Measurements from ENCODE around the gene PRPF19.

PRPF19 gene

DNA sequence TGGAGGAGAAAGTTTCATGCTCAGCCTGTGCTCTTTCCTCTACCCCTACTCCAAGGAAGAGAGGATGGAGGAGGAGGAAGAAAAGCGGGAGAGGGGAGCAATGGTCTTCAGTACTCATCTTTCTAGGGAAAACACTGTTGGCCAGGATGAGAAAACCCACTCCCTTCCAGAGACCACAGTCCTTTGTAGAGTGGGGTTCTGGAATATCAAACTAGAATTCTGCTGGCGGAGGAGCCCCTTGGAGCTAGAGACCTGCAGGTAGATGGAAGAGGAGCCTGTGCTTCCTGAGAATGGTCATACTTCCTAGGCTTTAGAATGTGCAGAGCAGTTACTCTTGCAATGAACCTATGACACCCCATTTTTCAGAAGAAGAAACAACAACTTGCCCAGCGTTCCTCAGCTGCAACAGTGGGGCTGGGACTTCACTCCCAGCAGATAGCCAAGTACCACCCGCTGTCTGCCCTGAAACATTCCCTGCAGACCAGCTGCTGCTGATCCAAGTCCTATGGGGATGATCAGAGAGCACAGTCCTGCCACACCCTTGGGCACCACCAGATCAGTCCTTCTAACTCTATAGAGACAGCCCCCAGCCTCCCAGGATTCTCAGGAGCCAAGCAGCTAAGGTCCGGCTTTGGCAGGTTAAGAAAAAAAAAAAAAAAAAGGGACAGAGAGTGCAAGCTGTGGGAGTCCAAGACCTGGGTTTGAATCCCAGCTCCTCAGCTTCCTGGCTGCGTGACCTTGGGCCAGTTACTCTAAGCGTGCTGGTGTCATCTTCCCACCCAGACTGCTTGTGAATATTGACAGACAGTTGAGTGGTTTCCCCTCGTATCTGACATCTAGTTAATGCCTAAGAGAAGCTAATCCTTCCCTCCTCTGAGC is 51.3 kb downstream of the PRPF19 start:
- TF ChIP-seq, protein P1, sequence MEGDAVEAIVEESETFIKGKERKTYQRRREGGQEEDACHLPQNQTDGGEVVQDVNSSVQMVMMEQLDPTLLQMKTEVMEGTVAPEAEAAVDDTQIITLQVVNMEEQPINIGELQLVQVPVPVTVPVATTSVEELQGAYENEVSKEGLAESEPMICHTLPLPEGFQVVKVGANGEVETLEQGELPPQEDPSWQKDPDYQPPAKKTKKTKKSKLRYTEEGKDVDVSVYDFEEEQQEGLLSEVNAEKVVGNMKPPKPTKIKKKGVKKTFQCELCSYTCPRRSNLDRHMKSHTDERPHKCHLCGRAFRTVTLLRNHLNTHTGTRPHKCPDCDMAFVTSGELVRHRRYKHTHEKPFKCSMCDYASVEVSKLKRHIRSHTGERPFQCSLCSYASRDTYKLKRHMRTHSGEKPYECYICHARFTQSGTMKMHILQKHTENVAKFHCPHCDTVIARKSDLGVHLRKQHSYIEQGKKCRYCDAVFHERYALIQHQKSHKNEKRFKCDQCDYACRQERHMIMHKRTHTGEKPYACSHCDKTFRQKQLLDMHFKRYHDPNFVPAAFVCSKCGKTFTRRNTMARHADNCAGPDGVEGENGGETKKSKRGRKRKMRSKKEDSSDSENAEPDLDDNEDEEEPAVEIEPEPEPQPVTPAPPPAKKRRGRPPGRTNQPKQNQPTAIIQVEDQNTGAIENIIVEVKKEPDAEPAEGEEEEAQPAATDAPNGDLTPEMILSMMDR (IDR thresholded peaks at IDR 0.05; ENCODE audit: insufficient read depth, low read depth, low read length, missing control alignments), result no peak
- DNase-seq (ENCODE audit: low read depth), result no peak
- no peak overlapping the region for H3K4me3 ChIP-seq (ENCODE audit: low read depth, low read length)

DNA sequence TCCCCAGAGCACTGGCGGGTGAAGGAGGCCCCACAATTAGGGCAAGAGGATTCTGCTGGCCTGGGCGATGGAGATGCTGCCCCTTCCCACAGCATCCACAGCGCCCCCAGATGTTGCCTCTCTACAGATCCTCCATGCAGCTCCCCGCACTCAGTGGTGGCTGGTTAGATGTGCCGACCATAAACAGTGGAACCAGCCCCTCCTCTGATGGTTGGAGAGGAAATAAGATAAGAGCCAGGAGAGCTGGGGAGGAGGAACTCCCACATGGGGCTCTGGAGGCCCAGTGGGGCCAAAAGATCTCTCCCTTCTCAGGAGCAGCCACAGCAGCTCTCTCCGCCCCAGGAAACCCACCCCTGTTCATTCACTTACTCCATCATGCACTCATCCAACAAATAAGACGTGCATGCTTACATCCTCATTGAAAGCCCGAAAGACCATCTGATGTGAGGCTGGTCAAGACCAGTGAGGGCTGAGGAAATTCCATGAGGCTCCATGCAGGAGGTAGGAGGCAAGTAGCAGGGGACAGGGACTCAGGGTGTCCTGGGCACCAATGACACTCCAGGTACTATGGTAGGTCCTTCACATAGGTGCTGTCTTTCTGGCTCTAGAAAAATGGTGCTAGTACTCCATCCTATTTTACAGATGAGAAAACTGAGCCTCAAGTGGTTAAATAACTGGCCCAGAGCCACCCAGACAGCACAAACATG is 52.1 kb downstream of the PRPF19 start:
- TF ChIP-seq, protein P1 (IDR thresholded peaks at IDR 0.05; ENCODE audit: insufficient read depth, low read depth, low read length, missing control alignments), result no peak
- no peak overlapping the region for H3K4me3 ChIP-seq (ENCODE audit: low read depth, low read length)
- no peak for DNase-seq (ENCODE audit: low read depth)

GRCh38 chr11:60852982-60853950 is 53.1 kb downstream of the PRPF19 start:
- no peak for DNase-seq (ENCODE audit: low read depth)
- TF ChIP-seq, protein P1 (IDR thresholded peaks at IDR 0.05; ENCODE audit: insufficient read depth, low read depth, low read length, missing control alignments), result no peak
- no peak overlapping the region for H3K4me3 ChIP-seq (ENCODE audit: low read depth, low read length)

DNA sequence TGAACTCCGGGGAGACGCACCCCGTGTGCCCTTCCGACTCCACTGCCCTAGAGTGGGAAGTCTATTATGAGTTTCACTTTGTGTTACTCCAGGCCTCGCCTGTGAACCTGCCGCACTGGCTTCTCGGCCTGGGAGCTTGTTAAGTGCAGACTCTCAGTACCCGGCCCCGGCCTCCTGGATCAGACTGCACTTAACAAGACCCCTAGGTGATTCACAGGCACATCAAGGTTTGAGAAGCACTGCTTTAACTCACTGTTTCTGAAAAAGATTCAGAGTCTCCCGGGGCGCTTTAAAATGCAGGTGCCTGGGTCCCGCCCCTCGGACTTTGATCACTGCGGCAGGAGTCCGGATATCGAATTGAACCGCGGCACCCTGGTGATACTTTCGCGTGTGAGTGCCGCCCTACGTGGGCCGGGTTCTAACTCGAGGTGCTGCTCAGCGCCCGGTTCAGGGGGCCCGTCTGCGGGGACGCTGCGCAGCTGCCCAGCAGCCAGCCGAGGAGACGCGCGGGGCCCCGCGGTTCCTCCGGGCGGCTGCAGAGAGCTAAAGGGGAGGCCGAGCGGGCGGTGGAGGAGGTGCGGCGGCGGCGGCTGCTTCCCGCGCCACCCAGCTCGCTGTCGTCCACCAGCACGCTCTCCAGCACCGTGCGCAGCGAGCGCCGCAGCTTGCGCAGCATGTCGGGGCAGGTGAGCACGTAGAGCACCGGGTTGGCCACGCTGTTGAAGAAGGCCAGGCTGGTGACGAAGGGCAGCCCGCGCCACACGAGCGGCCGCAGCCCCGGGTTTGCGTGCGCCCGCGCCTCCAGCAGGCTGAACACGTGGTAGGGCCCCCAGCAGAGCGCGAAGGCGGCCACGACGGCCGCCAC is 54.0 kb downstream of the PRPF19 start:
- no peak for DNase-seq (ENCODE audit: low read depth)
- H3K4me3 ChIP-seq (ENCODE audit: low read depth, low read length), result no peak overlapping the region
- TF ChIP-seq, protein P1 (IDR thresholded peaks at IDR 0.05; ENCODE audit: insufficient read depth, low read depth, low read length, missing control alignments), result no peak

DNA sequence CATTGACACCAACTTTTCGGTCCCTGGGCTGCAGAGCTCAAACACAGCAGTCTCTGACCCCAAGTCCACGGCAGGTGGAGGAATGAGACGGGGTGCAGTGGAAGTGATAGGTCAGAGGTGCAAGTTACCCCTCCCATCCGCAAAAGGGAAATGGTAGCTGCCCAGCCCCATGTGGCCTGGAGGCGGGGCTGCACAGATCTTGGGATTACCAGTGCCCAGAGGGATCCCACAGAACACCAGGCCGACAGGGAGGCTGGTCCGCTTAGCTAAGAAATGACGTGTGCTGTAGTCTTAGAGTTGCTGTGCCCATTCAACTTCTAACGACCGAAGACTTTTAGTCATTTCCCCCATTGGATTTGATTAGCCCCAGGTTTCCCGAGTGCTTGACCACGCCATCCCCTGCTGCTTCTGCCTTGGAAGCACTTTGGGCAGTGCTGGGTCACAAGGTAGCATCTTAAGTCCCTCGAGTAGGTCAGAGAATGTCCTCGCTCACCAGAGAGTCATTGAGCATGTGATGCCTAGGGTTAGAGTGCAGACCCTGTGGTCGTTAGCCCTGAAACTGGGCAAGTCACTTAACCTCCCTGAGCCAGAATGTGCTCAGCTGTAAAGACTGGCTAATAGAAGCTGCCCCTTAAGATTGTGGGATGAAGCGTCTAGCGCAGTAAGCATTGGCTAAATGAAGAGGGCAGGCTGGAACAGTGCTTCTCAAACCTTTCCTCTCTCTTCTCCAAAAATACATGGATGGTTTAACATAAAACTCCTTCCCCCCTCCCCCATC is 54.9 kb downstream of the PRPF19 start:
- DNase-seq (ENCODE audit: low read depth), result no peak
- no peak overlapping the region for H3K4me3 ChIP-seq (ENCODE audit: low read depth, low read length)
- TF ChIP-seq, protein P1 (IDR thresholded peaks at IDR 0.05; ENCODE audit: insufficient read depth, low read depth, low read length, missing control alignments), result no peak

Measured in GM12865 (cell line).